CD1c-positive myeloid dendritic cell (primary cell): ENCODE results near the gene IBA57.

Experiments
- DNase-seq: peaks from one replicate; pipeline ENCODE4 v3.0.0-alpha.2; 2016; ENCODE audit errors: extremely low spot score

IBA57 gene

DNA sequence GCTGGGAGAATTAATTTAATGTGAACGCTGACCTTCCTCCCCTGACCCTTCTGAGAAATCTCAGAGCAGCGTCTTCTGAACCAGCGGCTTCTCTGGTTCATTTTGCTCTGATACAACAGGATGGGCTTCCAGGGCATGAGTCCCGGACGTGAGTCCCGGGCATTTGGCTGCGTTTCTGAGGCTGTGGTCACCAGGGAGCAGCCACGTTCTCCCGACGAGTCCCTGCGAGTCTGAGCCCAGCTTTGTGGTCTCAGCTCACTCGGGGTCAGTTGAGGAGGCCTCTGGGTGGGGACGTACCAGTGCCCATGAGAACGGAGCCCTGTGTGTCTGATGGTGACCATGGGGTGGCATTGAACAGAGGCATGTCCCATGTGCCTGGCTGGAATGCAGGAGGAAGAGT lies 24.6 kb downstream of the IBA57 start:
- DNase-seq, result no peak

DNA sequence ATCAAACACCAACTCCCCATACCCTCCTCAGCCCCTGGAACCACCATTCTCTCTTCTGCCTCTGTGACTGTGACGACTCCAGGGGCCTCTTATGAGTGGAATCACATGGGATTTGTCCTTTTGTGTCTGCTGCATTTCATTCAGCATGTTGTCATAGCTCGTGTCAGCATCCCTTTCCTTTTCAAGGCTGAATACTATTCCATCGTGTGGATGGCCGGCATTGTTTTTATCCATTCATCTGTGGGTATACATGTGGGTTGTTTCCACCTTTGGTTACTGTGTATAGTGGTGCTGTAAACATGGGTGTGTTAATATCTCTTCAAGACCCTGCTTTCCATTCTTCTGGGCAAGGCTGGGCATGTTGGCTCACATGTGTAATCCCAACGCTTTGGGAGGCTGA lies 25.2 kb downstream of the IBA57 start:
- no peak for DNase-seq

DNA sequence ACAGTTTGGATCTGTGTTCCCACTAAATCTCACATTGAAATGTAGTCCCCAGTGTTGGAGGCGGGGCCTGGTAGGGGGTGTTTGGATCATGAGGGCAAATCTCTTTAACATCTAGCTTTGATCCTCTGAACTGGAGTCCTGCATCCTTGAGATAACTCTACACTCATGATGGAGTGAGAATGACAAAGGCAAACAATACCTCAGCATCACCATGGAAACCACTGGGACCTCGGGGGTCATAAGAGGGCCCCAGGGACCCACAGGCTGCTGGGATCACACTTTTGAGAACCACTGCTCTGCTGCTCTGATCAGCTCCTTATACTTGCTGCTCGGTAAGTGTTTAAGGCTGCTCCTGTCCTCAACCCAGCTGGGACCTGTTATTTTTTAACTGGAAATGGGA lies 28.8 kb downstream of the IBA57 start:
- DNase-seq, result no peak

DNA sequence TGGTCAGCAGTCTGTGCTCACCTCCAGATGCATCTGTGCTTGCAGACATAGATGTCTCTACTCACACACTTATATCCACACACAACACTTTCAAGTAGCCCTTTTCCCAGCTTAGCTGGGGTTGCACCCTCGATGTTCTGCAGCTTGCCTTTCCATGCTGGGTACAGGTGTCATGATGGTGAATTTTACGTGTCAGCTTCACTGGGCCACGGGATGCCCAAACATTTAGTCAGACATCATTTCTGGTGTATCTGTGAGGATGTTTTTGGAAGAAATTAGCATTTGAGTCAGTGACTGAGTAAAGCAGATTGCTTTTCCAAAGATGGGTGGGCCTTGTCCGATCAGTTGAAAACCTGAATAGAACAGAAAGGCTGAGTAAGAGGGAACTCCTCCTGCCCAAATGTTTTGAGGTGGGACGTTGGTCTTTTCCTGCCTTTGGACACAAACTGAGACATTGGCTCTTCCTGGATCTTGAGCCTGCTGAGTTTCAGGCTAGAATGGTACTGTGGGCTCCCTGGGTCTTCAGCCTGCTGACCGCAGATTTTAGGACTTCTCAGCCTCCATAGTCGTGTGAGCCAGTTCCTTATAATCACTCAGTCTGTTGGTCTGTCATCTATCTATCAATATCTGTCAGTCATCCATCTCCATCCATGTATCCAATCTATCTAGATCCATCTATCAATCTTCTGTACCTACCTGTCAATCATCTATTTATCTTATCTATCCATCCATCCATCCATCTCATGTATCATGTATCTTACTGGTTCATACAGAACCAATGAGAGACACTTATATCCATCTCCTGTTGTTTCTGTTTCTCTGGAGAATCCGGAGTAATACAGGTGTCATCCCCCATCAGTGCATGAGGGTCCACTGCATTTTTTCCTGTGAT lies 29.6 kb downstream of the IBA57 start:
- no peak for DNase-seq

DNA sequence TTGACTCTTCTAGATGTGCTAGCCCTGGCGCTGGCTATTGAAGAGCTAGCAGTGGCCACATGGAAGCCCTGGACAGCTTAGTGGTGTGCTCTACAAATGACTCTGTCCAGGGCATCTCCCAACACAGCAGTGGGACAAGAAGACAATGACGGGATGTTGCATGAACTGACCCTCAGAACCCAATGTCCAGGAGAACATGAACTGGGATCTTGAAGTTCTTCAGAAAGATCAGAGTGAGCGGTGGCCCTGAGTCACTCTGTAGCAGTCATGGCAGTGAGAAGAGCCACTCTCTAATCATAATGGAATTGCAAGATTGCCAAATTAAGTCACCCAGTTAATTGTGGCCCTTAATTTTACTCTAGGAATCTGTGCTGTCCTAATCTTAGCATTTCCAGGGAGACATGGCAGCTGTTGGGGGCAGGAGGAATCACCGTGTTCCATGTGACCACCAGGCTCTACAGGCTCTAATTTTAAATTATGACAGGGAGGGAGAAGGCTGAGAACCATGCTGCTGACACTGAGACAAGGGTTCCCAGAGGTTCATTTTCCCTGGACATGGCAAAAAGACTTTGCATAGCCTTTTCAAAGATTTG lies 32.0 kb downstream of the IBA57 start:
- no peak for DNase-seq

GRCh38 chr1:228198977-228199590 lies 33.5 kb downstream of the IBA57 start:
- no peak for DNase-seq

DNA sequence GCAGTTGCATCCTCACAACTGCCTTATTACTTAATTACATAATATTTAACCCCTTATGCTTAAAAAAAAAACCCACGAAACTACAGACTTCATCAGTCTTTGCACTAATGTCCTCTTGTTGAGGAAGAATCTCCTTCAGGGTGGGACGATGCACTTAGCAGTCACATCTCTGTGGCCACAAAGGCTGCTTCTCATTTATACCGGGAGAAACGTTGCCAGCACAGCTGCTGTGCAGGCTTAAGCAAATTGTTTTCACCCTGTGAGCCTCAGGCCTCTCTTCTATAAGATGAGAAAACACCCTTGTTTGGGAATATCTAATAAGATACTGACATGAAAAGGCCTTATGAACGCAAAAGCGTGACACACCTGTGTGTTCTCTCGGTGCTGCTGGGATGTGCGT lies 39.4 kb downstream of the IBA57 start:
- no peak for DNase-seq

DNA sequence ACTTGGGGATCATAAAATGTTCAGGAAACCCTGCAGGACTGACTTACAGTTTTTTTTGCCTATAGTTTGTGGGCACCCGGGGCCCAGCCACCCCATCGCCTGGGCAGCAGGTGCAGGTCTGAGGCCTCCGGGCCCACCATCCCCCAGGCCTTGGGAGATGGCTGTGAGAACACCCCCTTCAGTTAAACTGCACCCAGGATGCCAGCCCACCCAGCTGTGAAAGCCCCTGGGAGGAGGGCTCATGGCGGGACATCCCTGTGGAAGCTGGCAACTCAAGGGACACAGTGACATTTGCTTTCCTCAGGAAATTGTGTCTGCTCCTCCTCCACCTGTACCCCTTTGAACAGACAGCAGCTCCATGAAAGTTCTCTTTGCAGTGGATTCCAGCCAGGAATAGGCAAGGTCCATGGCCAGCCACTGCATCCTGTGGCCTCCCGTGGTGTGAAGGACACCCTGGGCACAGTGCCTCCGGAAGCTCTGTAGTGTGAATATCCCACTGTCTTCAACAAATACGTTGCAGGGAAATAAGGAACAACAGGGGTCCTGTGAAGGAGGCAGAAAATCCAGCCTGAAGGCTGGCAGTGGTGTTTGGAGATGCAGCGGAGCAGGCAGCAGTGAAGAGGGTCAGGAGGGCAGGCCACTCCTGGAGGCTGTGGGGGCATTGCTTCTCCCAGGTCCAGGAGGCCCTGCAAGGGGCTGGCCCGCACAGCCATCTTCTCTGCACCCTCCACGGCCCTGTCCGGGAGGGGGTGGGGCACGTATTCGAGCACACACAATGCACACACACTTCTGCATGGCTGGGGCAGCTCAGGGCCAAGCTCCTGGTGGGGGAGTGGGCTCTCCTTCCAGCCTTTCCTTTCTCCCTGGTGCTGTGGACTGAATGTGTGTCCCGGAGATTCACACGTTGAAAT lies 40.2 kb downstream of the IBA57 start:
- DNase-seq, result no peak

GRCh38 chr1:228206582-228207351 lies 41.2 kb downstream of the IBA57 start:
- no peak for DNase-seq

DNA sequence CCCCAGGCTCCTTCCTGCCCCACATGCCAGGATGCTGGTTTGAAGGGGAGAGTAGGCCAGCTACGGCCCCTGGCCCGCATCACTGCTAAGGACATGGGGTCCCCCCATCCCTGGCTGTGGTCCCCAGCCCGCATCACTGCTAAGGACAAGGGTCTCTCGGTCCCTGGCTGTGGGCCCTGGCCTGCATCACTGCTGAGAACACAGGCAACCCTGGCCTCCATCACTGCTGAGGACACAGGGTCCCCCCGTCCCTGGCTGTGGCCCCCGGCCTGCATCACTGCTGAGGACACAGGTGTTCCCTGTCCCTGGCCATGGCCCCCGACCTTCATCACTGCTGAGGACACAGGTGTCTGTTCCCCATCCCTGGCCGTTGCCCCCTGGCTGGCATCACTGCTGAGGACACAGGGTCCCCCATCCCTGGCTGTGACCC lies 41.8 kb downstream of the IBA57 start:
- DNase-seq, result no peak

DNA sequence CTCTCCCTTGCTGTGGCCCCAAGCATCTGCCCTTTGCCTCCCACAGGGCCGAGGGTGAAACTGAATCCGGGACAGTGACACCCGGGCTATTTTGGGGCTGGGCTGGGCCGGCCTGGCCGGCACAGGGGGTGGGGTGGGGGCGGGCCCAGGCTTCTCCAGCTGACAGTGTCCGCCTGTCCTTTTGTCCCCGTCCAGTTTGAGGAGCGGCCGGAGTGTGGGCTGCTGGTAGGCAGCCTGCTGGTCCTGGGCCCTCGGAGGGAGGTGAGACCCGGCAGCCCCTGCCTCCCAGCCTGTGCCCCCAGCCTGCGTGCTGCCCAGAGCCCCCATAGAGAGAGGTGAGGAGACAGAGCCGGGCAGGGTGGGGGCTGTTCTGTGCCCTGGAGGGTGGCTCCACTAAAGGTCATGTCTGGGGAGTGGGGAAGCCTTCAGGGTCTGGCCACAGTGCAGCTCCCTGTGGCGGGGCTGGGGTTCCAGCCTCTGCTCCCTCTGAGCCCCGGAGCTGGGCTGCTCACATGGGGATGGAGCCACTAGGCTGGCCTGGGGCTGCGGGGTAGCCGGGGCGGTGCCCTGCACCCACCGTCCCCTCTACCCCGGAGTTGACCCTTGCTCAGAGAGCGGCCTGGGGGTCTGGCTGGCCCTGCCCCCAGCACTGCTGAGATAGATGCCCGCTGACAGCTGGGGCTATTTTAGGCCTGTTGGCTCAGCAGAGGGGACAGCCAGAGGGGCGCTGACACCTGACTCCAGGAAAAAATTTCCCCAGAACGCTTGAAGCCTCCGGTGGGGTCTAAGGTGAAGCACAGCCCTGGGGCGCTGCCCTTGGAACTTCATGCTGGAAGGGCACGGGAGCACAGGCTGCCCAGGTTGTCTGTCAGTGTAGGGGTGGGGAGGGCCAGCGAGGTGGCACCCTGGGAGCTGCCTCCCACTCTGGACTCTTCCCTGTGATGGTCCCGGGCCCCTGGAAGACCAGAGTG lies 42.5 kb downstream of the IBA57 start, which contains the start of gene OBSCN:
Gene OBSCN (plus strand): TSS at position 194 of the 971 bp plus-strand sequence. CDS start 3,740 bp downstream, outside the sequence.
- no peak for DNase-seq

- no peak for DNase-seq
Measured at GRCh38 chr1:228208831-228209551, 43.4 kb downstream of the IBA57 start.

- no peak for DNase-seq
Measured at GRCh38 chr1:228209657-228210056, 44.1 kb downstream of the IBA57 start.

GRCh38 chr1:228210076-228210651 lies 44.6 kb downstream of the IBA57 start:
- DNase-seq, result no peak

DNA sequence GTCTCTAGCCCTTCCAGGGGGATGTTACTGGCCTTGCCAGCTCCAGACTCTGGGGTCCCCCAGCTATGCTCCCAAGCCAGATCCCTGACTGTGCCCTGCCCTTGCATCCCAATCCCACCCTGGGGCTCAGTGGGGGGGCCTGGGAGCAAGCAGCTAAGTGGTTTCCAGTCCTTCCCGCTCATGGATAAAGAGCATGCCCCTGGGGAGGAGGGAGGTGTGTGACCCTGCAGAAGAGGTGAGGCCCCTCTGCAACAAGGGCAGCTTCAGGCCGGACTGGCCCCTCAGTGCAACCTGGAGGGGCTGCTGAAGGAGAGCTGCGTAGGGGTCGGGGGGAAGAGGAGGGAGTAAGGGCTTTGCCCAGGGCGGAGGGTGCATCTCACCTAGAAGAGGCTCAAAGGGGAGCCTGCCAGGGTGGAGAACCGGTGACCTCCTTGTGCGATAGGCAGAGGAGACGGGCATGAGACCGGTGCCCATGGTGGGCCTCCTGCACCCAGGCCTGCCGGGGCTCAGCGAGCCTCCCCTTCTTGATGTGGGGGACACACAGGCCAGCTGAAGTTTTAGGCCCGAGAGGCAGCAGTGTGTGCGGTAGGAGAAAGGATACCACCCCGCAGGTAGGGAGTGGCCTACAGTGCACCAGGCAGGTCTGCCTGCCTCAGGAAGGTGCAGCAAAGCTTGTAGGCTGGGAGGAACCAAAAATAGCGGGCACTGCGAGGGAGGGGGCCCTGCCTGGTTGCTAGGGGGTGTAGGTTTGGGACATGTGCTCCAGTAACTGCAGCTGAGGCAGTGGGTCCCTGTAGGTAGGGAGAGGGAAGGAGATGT lies 45.3 kb downstream of the IBA57 start:
- DNase-seq, result no peak

DNA sequence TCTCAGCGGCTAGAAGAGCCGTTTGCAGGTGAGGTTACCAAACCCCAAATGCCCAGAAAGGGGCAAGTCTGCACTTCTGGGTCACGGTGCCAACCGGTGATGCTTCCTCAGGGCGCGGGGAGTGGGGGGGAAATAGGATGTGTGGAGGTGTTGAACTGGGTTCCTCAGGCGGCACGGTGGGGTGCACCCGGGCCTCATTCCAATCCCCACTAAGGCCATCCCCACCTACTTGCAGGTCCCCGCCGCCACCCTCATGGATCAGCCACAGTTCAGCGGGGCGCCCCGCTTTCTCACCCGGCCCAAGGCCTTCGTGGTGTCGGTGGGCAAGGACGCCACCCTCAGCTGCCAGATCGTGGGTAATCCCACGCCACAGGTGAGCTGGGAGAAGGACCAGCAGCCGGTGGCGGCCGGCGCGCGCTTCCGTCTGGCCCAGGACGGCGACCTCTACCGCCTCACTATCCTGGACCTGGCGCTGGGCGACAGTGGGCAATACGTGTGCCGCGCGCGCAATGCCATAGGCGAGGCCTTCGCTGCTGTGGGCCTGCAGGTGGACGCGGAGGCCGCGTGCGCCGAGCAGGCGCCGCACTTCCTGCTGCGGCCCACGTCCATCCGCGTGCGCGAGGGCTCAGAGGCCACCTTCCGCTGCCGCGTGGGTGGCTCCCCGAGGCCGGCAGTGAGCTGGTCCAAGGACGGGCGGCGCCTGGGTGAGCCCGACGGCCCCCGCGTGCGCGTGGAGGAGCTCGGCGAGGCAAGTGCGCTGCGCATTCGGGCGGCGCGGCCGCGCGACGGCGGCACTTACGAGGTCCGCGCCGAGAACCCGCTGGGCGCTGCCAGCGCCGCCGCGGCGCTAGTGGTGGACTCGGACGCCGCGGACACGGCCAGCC lies 46.2 kb downstream of the IBA57 start:
- DNase-seq, result no peak
